Hindlimb muscle (tissue), 1 donor: ENCODE data around the gene CNTLN. TPM values are rescaled to one million over a fixed set of nuclear protein-coding genes. Genes with fewer than 3 reads are reported as not detected.

Experiments
- DNase-seq: peaks from one replicate; pipeline ENCODE4 v3.0.0-alpha.2; 2013
- polyA plus RNA-seq: library from polyadenylated mRNA; unstranded; fragments of 120-200 nt; gene quantifications from one replicate; pipeline ENCODE4 v1.2.1, GENCODE V29; 2013; ENCODE audit not compliant: insufficient read length

Gene CNTLN, protein sequence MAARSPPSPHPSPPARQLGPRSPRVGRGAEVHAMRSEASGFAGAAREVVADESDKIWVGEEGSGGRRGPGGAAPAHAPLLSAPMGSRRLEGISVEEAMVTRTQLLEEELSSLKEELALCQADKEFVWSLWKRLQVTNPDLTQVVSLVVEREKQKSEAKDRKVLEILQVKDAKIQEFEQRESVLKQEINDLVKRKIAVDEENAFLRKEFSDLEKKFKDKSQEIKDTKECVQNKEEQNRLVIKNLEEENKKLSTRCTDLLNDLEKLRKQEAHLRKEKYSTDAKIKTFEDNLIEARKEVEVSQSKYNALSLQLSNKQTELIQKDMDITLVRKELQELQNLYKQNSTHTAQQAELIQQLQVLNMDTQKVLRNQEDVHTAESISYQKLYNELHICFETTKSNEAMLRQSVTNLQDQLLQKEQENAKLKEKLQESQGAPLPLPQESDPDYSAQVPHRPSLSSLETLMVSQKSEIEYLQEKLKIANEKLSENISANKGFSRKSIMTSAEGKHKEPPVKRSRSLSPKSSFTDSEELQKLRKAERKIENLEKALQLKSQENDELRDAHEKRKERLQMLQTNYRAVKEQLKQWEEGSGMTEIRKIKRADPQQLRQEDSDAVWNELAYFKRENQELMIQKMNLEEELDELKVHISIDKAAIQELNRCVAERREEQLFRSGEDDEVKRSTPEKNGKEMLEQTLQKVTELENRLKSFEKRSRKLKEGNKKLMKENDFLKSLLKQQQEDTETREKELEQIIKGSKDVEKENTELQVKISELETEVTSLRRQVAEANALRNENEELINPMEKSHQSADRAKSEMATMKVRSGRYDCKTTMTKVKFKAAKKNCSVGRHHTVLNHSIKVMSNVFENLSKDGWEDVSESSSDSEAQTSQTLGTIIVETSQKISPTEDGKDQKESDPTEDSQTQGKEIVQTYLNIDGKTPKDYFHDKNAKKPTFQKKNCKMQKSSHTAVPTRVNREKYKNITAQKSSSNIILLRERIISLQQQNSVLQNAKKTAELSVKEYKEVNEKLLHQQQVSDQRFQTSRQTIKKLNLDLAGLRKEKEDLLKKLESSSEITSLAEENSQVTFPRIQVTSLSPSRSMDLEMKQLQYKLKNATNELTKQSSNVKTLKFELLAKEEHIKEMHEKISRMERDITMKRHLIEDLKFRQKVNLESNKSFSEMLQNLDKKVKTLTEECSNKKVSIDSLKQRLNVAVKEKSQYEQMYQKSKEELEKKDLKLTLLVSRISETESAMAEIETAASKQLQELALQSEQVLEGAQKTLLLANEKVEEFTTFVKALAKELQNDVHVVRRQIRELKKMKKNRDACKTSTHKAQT (N-terminal part only)
- polyA plus RNA-seq: 7.4 TPM

GRCh38 chr9:17134396-17135294 is at the start of gene CNTLN:
Gene CNTLN (plus strand): TSS chr9:17135040. CDS start chr9:17135066, 26 bp downstream.
- DNase-seq: peak; percentile 95

DNA sequence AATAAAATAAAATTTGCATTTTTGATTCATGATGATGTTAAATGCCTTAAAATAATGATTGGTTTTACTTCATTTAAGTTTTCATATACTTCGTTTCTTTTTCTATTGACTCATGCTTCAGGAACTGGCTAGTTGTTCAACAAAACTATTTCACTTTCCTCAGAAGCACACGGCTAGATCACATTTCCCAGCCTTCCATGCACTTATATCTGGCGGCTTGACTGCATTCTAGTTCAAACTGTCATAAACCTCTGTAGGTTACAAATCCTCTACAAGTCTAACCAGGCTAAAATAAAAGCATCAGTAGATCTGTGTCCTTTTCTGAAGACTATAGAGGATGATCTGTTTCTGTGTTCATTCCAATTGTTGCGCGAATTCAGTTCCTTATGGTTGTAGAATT is 46.3 kb upstream of the CNTLN start:
- no peak for DNase-seq

DNA sequence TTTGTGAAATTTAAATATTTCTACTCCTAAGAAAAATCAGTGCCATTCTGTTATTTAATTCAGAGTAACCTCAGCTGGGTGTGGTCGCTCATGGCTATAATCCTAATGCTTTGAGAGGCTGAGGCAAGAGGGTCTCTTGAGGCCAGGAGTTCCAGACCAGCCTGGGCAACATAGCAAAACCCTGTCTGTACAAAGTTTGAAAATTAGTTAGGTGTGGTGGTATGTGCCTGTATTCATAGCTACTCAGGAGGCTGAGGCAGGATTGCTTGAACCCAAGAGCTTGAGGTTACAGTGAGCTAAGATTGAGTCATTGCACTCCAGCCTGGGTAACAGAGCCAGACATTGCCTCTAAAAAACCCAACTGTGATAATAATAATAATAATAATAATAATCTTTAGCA is 44.8 kb upstream of the CNTLN start:
- DNase-seq: no peak

- no peak for DNase-seq
Observed at GRCh38 chr9:17116400-17116837, 18.4 kb upstream of the CNTLN start.

DNA sequence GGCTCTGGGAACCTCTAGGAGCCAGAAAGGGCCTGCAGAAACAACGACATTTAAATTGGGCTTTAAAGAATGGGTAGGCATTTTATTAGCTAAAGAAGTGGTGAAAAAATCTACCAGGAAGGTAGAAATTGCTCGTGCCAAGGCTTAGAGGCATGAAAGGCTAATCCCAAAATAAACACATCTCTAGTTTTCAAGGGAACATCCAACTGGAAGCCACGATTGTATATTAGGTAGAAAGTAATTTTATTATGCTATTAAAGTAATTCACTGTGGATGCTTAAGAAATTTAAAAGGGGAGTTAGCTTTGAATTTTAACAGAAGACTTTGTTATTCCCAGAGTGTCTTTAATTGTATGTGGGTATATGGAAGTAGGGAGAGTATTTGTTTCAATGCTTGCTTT is 17.5 kb upstream of the CNTLN start:
- DNase-seq: no peak

- no peak for DNase-seq
Observed at GRCh38 chr9:17120203-17120602, 14.6 kb upstream of the CNTLN start.

GRCh38 chr9:17121264-17121663 is 13.6 kb upstream of the CNTLN start:
- no peak for DNase-seq

DNA sequence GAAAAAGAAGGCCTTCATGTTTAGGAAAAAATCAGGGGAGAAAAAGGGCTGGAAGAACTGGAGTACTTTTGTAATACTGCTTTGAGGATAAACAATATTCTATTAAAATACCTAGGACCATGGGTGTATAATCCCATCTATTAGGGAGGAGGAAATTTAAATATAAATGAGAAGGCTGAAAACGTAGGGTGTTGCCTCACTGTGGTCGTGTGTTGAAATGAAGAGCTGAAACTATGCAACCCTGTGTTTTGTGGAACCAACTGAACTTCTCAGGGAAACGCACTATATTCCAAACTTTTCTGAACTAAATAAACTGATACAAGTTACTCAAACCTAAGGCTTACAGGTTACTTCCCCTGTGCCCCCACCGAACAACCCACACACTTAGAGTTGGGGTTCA is 4.5 kb upstream of the CNTLN start:
- no peak for DNase-seq

DNA sequence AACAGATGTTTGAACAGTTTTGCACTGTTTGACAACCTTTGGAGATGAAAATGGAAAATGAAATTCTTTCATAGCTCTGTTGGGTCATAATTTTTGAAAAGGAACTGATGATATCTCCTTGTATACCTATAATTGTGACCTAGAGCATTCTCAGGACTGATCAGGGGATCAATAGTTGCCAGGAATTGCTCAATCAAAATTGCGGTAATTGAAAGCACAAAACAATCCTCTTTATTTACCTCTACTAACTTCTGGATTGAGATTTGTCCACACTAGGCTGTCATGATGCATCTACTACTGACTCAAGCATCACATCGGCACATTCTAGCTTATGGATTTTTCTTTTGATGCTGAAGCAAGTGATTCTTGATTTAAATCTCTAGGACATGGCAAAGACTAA is 4.1 kb upstream of the CNTLN start:
- DNase-seq: no peak

- no peak for DNase-seq
Observed at GRCh38 chr9:17131494-17131893, 3.3 kb upstream of the CNTLN start.

DNA sequence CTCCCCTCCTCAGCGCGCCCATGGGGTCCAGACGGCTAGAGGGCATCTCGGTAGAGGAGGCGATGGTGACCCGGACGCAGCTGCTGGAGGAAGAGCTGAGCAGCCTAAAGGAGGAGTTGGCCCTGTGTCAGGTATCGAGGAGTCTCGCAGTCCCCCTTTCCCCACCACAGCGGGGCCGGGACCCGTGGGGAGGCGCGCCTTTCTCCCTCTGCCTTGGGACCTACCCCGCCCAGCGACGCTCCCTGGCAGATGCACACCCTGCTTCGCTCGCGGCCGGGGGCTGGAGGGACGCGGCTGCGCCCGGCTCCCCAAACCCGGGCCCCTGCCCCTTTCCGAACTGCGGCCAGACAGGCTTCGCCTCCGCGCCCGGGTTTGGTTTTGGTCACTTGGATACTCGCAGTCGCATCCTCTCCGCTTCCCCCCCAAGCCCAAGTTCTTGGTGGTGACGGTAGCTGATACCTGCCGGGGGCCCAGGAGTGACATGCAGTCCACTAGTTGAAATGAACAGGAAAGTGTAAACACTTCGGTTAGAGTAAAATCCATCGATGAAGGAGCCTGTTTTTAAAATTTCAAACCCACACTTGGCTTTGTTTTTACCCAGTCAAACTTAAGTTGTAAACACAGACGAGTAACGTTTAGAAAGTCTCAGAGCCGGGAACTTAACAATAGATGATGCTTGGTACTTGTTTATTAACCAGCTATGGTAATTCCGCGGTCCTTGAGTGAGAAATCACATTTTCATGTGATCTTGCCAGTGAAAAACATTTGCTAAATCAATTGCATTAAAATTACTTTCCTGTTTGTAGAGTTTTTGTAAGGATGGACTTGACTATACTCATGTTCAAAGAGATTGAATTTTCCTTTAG is 688 bp downstream of the CNTLN start:
- peak; percentile 73 for DNase-seq

DNA sequence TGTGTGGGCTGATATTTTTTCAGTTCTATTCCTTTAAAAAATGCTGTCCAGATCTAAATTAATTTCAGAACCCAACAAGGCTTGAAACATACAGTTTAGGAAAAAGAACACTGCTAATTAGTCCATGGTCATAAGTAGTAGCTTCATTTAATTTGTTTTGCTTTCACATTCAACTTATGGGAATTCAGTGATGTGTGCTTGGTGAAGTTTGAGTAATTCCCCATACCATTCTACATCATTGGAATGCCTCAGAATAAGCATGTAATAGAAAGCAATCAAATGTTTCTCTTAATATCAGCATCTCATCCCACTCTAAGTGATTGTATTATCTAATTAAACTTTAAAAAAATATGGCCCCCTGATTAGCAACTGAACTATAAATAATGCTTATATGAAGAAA is 2.7 kb downstream of the CNTLN start:
- no peak for DNase-seq

DNA sequence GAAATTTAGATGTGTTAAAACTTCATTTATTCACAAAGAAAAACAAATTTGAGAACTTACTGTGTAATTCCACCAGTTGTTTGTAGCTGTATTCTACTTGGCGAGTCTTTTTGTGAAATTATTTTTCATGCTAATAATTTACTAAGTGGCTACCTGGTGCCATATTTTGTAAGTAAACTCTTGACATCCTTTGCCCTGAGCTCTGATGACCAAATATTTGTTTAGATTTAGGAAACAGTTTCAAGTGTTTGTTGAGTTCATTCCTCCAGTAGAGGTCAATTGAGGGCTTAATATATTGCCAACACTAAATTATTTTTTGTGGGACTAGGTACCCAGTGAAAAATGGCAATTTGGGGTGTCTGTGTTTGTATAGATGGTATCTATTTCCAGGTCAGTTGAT is 3.7 kb downstream of the CNTLN start:
- DNase-seq: no peak

GRCh38 chr9:17140418-17140817 is 5.6 kb downstream of the CNTLN start:
- DNase-seq: no peak

- no peak for DNase-seq
Observed at GRCh38 chr9:17148324-17148723, 13.5 kb downstream of the CNTLN start.

- DNase-seq: no peak
Observed at GRCh38 chr9:17159469-17159868, 24.6 kb downstream of the CNTLN start.

DNA sequence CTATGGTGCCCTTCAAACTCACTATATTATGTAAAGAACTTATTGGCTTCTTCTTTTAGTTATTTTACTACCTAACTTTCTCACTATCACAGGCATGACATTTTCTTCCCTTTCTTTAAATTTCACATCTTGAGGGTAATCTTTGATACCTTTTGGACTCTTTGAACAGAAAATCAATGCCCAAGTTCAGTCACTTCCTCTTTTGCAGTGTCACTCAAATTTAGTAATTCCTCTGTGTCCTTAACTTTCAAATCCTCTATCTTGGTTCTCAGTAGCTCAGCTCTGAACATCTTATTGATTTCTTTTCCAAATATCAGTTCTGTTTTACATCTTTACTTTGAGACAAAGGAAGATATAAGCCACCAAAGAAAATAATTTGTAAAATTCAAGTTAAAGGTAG is 25.5 kb downstream of the CNTLN start:
- no peak for DNase-seq

- DNase-seq: no peak
Observed at GRCh38 chr9:17165764-17166163, 30.9 kb downstream of the CNTLN start.

DNA sequence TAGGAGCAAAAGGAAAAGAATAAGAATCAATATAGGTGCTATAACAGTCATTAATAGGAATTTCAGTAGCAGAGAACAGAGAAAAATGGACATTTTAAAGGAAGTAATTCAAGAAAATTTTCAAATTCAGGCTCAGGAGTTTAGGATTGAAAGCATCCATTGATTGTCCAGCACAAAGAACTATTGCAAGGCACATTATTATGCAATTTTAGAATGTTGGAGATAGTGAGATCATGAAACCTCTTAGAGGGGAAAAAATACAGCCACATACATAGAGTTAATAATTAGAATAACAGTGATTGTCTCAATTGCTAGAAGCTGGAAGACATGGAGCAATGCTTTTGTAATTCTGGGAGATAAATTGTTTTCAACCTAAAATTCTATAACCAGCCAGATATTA is 31.5 kb downstream of the CNTLN start:
- no peak for DNase-seq

DNA sequence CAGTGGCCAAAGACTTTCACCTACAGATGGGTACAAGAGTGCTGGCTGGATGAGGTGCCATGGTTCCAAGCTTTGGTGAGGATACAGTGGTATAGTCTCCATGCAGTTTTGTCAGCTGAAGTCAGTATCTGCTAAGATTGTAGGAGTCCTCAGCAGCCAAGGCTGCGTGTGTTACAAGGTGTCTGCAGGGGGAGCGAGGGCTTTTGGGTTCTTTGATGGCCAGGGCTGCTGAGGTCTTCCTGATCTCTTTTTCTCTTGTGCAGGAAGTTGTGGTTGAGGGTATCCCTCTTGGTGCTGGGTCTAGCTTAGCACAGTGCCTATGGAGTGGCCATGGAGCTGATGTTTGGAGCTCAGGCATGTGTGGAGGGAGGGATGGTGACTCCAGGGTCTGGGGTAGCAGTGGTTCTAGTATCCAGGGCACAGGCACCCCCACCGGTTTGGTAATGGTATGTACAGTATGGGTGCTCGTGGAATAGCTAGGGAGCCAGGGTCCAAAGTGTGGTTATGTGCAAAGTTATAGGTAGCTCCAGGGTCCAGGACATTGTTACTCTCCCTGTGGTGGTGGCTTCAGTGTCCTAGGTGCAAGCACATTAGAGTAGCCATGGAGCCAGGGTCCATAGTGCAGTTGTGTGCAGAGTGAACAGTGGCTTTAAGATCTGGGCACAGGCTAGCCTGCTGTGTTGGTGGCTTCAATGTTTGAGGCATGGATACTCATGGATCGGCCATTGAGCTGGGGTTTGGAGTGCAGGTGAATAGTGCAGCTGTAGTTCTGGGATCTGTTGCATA is 36.7 kb downstream of the CNTLN start:
- DNase-seq: no peak
